ENCODE data around the gene SPP1.
A peak's percentile ranks its signal among the peaks of the same experiment; 100 is the strongest.
"Not testable (repeated sequence)": the region's sequence is repeated elsewhere in the genome, so short reads cannot be mapped to it uniquely, and the experiment has no call there.

SPP1 gene

GRCh38 chr4:87975466-87975865, at the start of gene SPP1:
SPP1 (plus strand) TSS chr4:87975714; CDS start chr4:87976896, 1,182 bp downstream.
- DNase-seq, result peak in 1 of 2 experiments; percentile 33

GRCh38 chr4:87926554-87927098, 48.9 kb upstream of the SPP1 start:
- no peak for DNase-seq

- DNase-seq, result no peak
These were observed 44.9 kb upstream of the SPP1 start for GRCh38 chr4:87930629-87931028.

GRCh38 chr4:87931932-87932331, 43.6 kb upstream of the SPP1 start:
- no peak for DNase-seq

- no peak for DNase-seq
These were observed 42.8 kb upstream of the SPP1 start for GRCh38 chr4:87932718-87933141.

GRCh38 chr4:87933337-87933736, 42.2 kb upstream of the SPP1 start:
- DNase-seq, result no peak

GRCh38 chr4:87934157-87934704, 41.3 kb upstream of the SPP1 start:
- DNase-seq, result no peak

GRCh38 chr4:87934973-87935372, 40.5 kb upstream of the SPP1 start:
- no peak for DNase-seq

GRCh38 chr4:87935954-87936353, 39.6 kb upstream of the SPP1 start:
- DNase-seq, result not testable (repeated sequence)

- DNase-seq, result no peak
These were observed 38.0 kb upstream of the SPP1 start for GRCh38 chr4:87937523-87937922.

- DNase-seq, result no peak
These were observed 36.8 kb upstream of the SPP1 start for GRCh38 chr4:87938746-87939145.

GRCh38 chr4:87939978-87940690, 35.4 kb upstream of the SPP1 start:
- no peak for DNase-seq

GRCh38 chr4:87940809-87941208, 34.7 kb upstream of the SPP1 start:
- DNase-seq, result not testable (repeated sequence)

GRCh38 chr4:87941537-87942392, 33.7 kb upstream of the SPP1 start:
- DNase-seq, result no peak

GRCh38 chr4:87943660-87944149, 31.8 kb upstream of the SPP1 start:
- DNase-seq, result no peak

GRCh38 chr4:87944967-87945366, 30.5 kb upstream of the SPP1 start:
- DNase-seq, result no peak

GRCh38 chr4:87946766-87947165, 28.7 kb upstream of the SPP1 start:
- no peak for DNase-seq

GRCh38 chr4:87947381-87948160, 27.9 kb upstream of the SPP1 start:
- no peak for DNase-seq

- no peak for DNase-seq
These were observed 25.6 kb upstream of the SPP1 start for GRCh38 chr4:87949961-87950360.

- DNase-seq, result no peak
These were observed 25.0 kb upstream of the SPP1 start for GRCh38 chr4:87950493-87950892.

- no peak for DNase-seq
These were observed 24.5 kb upstream of the SPP1 start for GRCh38 chr4:87950936-87951511.

- no peak for DNase-seq
These were observed 21.7 kb upstream of the SPP1 start for GRCh38 chr4:87953826-87954225.
